ENCODE results near the gene AOC1. TPM values are rescaled to one million over a fixed set of nuclear protein-coding genes. Genes with fewer than 3 reads are reported as not detected.

AOC1 gene
- total RNA-seq, 1 experiment from 2014 or later: not detected

- POLR2A ChIA-PET (ENCODE audit: low non-redundant PET): no interaction called here
- Histone ChIP-seq H3K9me3 (ENCODE audit: low read depth, low read length, poor library complexity, severe bottlenecking) (peaks cover 5% of the 10 kb centered on the region), H3K4me3 (ENCODE audit: low read depth, low read length, poor library complexity, severe bottlenecking) (no peak overlapping the region), H3K4me1 (ENCODE audit: insufficient read depth, low read length, poor library complexity, severe bottlenecking) (no peaks in the 10 kb centered on the region), H3K36me3 (ENCODE audit: insufficient read depth, low read length, poor library complexity, severe bottlenecking) (no peaks in the 10 kb centered on the region), H3K27ac (ENCODE audit: low read depth, low read length, poor library complexity, severe bottlenecking) (no peak overlapping the region), H3K27me3 (replicated peaks; ENCODE audit: insufficient read depth, low read depth, low read length, poor library complexity) (no peaks in the 10 kb centered on the region)
- CTCF ChIA-PET: no interaction called here
- no TSS peak for BruUV-seq (replicated peaks)
- intact Hi-C loops (cut with micrococcal nuclease; ENCODE audit: unreplicated experiment): loop anchor here (10.0 kb wide), 1 partner anchor 224 kb away; no protein-coding TSS in a partner anchor
- TF ChIP-seq, protein P1, sequence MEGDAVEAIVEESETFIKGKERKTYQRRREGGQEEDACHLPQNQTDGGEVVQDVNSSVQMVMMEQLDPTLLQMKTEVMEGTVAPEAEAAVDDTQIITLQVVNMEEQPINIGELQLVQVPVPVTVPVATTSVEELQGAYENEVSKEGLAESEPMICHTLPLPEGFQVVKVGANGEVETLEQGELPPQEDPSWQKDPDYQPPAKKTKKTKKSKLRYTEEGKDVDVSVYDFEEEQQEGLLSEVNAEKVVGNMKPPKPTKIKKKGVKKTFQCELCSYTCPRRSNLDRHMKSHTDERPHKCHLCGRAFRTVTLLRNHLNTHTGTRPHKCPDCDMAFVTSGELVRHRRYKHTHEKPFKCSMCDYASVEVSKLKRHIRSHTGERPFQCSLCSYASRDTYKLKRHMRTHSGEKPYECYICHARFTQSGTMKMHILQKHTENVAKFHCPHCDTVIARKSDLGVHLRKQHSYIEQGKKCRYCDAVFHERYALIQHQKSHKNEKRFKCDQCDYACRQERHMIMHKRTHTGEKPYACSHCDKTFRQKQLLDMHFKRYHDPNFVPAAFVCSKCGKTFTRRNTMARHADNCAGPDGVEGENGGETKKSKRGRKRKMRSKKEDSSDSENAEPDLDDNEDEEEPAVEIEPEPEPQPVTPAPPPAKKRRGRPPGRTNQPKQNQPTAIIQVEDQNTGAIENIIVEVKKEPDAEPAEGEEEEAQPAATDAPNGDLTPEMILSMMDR (conservative IDR thresholded peaks at IDR 0.05; ENCODE audit: low read depth, low read length): no peak
- no peak for TF ChIP-seq EZH2 (IDR thresholded peaks at IDR 0.05; ENCODE audit: borderline replicate concordance, low read depth, low read length, poor library complexity, severe bottlenecking)
- no peak for DNase-seq (ENCODE audit: low spot score)
Observed at GRCh38 chr7:150890853-150891584, 38.7 kb downstream of the AOC1 start.

GRCh38 chr7:150891740-150892139, 39.4 kb downstream of the AOC1 start:
- no peak for TF ChIP-seq EZH2 (IDR thresholded peaks at IDR 0.05; ENCODE audit: borderline replicate concordance, low read depth, low read length, poor library complexity, severe bottlenecking)
- TF ChIP-seq, protein P1 (conservative IDR thresholded peaks at IDR 0.05; ENCODE audit: low read depth, low read length): no peak
- H3K4me3 ChIP-seq (ENCODE audit: low read depth, low read length, poor library complexity, severe bottlenecking): no peak overlapping the region
- H3K27ac ChIP-seq (ENCODE audit: low read depth, low read length, poor library complexity, severe bottlenecking): no peak overlapping the region
- no peaks in the 10 kb centered on the region for H3K27me3 ChIP-seq (replicated peaks; ENCODE audit: insufficient read depth, low read depth, low read length, poor library complexity)
- no peak for DNase-seq (ENCODE audit: low spot score)
- peaks cover 5% of the 10 kb centered on the region for H3K9me3 ChIP-seq (ENCODE audit: low read depth, low read length, poor library complexity, severe bottlenecking)
- no peaks in the 10 kb centered on the region for H3K4me1 ChIP-seq (ENCODE audit: insufficient read depth, low read length, poor library complexity, severe bottlenecking)
- ChIA-PET CTCF (no interaction called here), POLR2A (ENCODE audit: low non-redundant PET) (no interaction called here)
- no TSS peak for BruUV-seq (replicated peaks)
- intact Hi-C loops (cut with micrococcal nuclease; ENCODE audit: unreplicated experiment): loop anchor here (10.0 kb wide), 1 partner anchor 223 kb away; no protein-coding TSS in a partner anchor
- H3K36me3 ChIP-seq (ENCODE audit: insufficient read depth, low read length, poor library complexity, severe bottlenecking): no peaks in the 10 kb centered on the region

DNA sequence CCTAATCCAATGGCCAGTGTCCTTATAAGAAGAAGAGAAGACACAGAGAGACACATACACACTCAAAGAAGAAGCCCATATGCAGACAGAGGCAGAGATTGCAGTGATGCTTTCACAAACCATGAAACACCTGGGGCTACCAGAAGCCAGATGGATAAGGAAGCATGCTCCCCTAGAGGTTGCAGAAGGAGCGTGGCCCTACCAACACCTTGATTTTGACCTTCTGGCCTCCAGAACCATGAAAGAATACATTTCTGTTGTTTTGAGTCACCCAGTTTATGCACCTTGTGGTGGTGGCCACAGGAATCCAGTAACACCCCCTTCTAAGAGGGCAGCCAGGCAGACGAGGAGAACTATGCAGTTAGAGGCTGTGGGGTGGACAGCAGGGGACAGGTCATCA, 43.5 kb downstream of the AOC1 start:
- H3K4me3 ChIP-seq (ENCODE audit: low read depth, low read length, poor library complexity, severe bottlenecking): no peak overlapping the region
- intact Hi-C loops (cut with micrococcal nuclease; ENCODE audit: unreplicated experiment): loop anchor here (10.0 kb wide), 1 partner anchor 219 kb away; no protein-coding TSS in a partner anchor
- H3K27ac ChIP-seq (ENCODE audit: low read depth, low read length, poor library complexity, severe bottlenecking): no peak overlapping the region
- no peak for DNase-seq (ENCODE audit: low spot score)
- no peaks in the 10 kb centered on the region for H3K27me3 ChIP-seq (replicated peaks; ENCODE audit: insufficient read depth, low read depth, low read length, poor library complexity)
- TF ChIP-seq EZH2 (IDR thresholded peaks at IDR 0.05; ENCODE audit: borderline replicate concordance, low read depth, low read length, poor library complexity, severe bottlenecking): no peak
- TF ChIP-seq, protein P1 (conservative IDR thresholded peaks at IDR 0.05; ENCODE audit: low read depth, low read length): no peak
- CTCF ChIA-PET: no interaction called here
- BruUV-seq (replicated peaks): no TSS peak
- H3K36me3 ChIP-seq (ENCODE audit: insufficient read depth, low read length, poor library complexity, severe bottlenecking): no peaks in the 10 kb centered on the region
- peaks cover 5% of the 10 kb centered on the region for H3K4me1 ChIP-seq (ENCODE audit: insufficient read depth, low read length, poor library complexity, severe bottlenecking)
- H3K9me3 ChIP-seq (ENCODE audit: low read depth, low read length, poor library complexity, severe bottlenecking): peaks cover 5% of the 10 kb centered on the region
- POLR2A ChIA-PET (ENCODE audit: low non-redundant PET): no interaction called here

All from A673 (cell line).